H1 (cell line): Measurements from ENCODE around the gene SPTLC3. TPM values are rescaled to one million over a fixed set of nuclear protein-coding genes. Genes with fewer than 3 reads are reported as not detected.

Experiments
- BACH1 ChIP-seq: IDR thresholded peaks from 2 replicates; pipeline ENCODE4 v1.6.1; 2012; ENCODE audit warnings: low read length, improper control_type of control experiment
- GTF2F1 ChIP-seq: IDR thresholded peaks from 2 replicates; pipeline ENCODE4 v1.6.1; 2012; ENCODE audit warnings: low read depth, low read length, improper control_type of control experiment, borderline replicate concordance
- TEAD4 ChIP-seq: IDR thresholded peaks from 2 replicates; pipeline ENCODE4 v1.6.1; 2012; ENCODE audit warnings: low read depth, low read length, inconsistent platforms, mixed read lengths
- polyA plus RNA-seq, 7 experiments: library from polyadenylated mRNA; depleted of rRNA in 3 of 7; stranded (reverse) in 5 of 7; unstranded in 2 of 7; fragments of >200 nt in 5 of 7; fragments of 200-250 nt in 2 of 7; gene quantifications; 1 replicate in 5 of 7; 2 replicates in 1 of 7; 4 replicates in 1 of 7; pipeline versions ENCODE4 v1.2.1 to v1.2.3, GENCODE V29; 2011 to 2013; ENCODE audit warnings: missing spikeins in 2 of 7, mixed read lengths in 2 of 7
- total RNA-seq: library from RNA; stranded (reverse); fragmentation: NEBNext Ultra II Directional; extraction: Animal tissue kit (Norgen Biotek cat#: 25700); gene quantifications from 2 replicates; pipeline ENCODE4 v1.2.1, GENCODE V29; 2021

SPTLC3 gene
- total and polyA plus RNA-seq, 2 of the 8 experiments (the other 6 are each of a cell fraction or from before 2014, with no cell fraction given): 0.23 to 0.82 TPM

DNA sequence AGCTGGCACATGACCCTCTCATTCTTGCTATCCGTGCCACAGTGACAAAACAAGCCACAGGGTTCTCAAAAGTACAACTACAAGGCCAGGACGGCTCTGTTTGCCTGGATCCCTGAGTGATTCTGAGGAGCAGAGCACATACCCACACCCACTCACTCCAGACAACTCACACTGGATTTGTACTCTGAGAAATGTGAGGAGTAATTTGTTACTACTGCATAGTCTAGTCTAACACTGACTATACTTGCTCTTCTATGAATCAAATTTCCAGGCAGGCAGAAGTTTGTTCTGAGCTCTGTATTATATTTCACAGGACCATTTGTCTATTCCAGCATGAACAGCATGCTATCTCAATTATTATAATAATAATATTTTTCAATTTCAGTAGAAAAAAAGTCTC lies 26.7 kb upstream of the SPTLC3 start (continued):
- TF ChIP-seq TEAD4 (no peak), BACH1 (no peak), GTF2F1 (no peak)
